ENCODE results near the gene ZNF217.
"Not testable (repeated sequence)": the region's sequence is repeated elsewhere in the genome, so short reads cannot be mapped to it uniquely, and the experiment has no call there.

The ZNF217 gene

GRCh38 chr20:53587157-53587703, 6.4 kb downstream of the ZNF217 start:
- H3K36me3 Mint-ChIP-seq = peaks cover 49% of the 10 kb centered on the region
- H3K4me3 Mint-ChIP-seq = peak overlapping the region; percentile 65
- CTCF ChIA-PET, H3K9me3 Mint-ChIP-seq, H3K27me3 Mint-ChIP-seq, DNase-seq: not testable (repeated sequence)
- H3K4me1 Mint-ChIP-seq = peaks cover 68% of the 10 kb centered on the region
- peak overlapping the region; percentile 86 for H3K27ac Mint-ChIP-seq

GRCh38 chr20:53586640-53587039, 7.0 kb downstream of the ZNF217 start:
- Mint-ChIP-seq H3K4me1 (peaks cover 73% of the 10 kb centered on the region), H3K36me3 (peaks cover 51% of the 10 kb centered on the region), H3K27me3 (no peaks in the 10 kb centered on the region), H3K9me3 (no peaks in the 10 kb centered on the region), H3K27ac (peak overlapping the region; percentile 86), H3K4me3 (peak overlapping the region; percentile 65)
- CTCF ChIA-PET = no interaction called here
- DNase-seq = no peak

- Mint-ChIP-seq H3K4me3 (peak overlapping the region; percentile 65), H3K4me1 (peaks cover 80% of the 10 kb centered on the region), H3K27ac (peak overlapping the region; percentile 86), H3K36me3 (peaks cover 51% of the 10 kb centered on the region)
- CTCF ChIA-PET, H3K9me3 Mint-ChIP-seq, H3K27me3 Mint-ChIP-seq, DNase-seq: not testable (repeated sequence)
Measured at GRCh38 chr20:53585910-53586309, 7.7 kb downstream of the ZNF217 start.

GRCh38 chr20:53585004-53585569, 8.6 kb downstream of the ZNF217 start:
- H3K9me3 Mint-ChIP-seq, H3K27me3 Mint-ChIP-seq, DNase-seq, CTCF ChIA-PET: not testable (repeated sequence)
- Mint-ChIP-seq H3K4me1 (peaks cover 87% of the 10 kb centered on the region), H3K27ac (peak overlapping the region; percentile 86), H3K36me3 (peaks cover 57% of the 10 kb centered on the region), H3K4me3 (peak overlapping the region; percentile 65)

- H3K36me3 Mint-ChIP-seq = peaks cover 59% of the 10 kb centered on the region
- peaks cover 88% of the 10 kb centered on the region for H3K4me1 Mint-ChIP-seq
- DNase-seq, H3K9me3 Mint-ChIP-seq, H3K27me3 Mint-ChIP-seq, CTCF ChIA-PET: not testable (repeated sequence)
- H3K4me3 Mint-ChIP-seq = peak overlapping the region; percentile 43
- H3K27ac Mint-ChIP-seq = peak overlapping the region; percentile 42
Measured at GRCh38 chr20:53584550-53584913, 9.1 kb downstream of the ZNF217 start.

GRCh38 chr20:53583660-53584549, 9.7 kb downstream of the ZNF217 start:
- CTCF ChIA-PET = interaction anchor here (0.7 to 1.4 kb wide), 2 partner anchors 124 to 333 kb away, joined by 3 to 4 read pairs; no protein-coding TSS in a partner anchor
- H3K9me3 Mint-ChIP-seq, H3K27me3 Mint-ChIP-seq, DNase-seq: not testable (repeated sequence)
- Mint-ChIP-seq H3K27ac (peak overlapping the region; percentile 77), H3K4me3 (peak overlapping the region; percentile 43), H3K4me1 (peaks cover 88% of the 10 kb centered on the region), H3K36me3 (peaks cover 60% of the 10 kb centered on the region)

- peak; percentile 55 for DNase-seq
- Mint-ChIP-seq H3K27me3 (no peaks in the 10 kb centered on the region), H3K4me3 (peak overlapping the region; percentile 76), H3K4me1 (peaks cover 94% of the 10 kb centered on the region), H3K36me3 (peaks cover 65% of the 10 kb centered on the region), H3K27ac (peak overlapping the region; percentile 95), H3K9me3 (no peaks in the 10 kb centered on the region)
- CTCF ChIA-PET = interaction anchor here (0.7 to 2.1 kb wide), 8 partner anchors 9 to 360 kb away, joined by 3 to 8 read pairs (median 4); no protein-coding TSS in a partner anchor
Measured at GRCh38 chr20:53582574-53583351, 10.9 kb downstream of the ZNF217 start.

- no peaks in the 10 kb centered on the region for H3K27me3 Mint-ChIP-seq
- peaks cover 71% of the 10 kb centered on the region for H3K36me3 Mint-ChIP-seq
- DNase-seq = no peak
- peak overlapping the region; percentile 95 for H3K27ac Mint-ChIP-seq
- peaks cover 97% of the 10 kb centered on the region for H3K4me1 Mint-ChIP-seq
- CTCF ChIA-PET = interaction anchor here (0.7 to 2.1 kb wide), 6 partner anchors 10 to 360 kb away, joined by 3 to 8 read pairs (median 4); no protein-coding TSS in a partner anchor
- peak overlapping the region; percentile 76 for H3K4me3 Mint-ChIP-seq
- no peaks in the 10 kb centered on the region for H3K9me3 Mint-ChIP-seq
Measured at GRCh38 chr20:53582251-53582570, 11.4 kb downstream of the ZNF217 start.

GRCh38 chr20:53581444-53582250, 12.0 kb downstream of the ZNF217 start:
- peaks cover 96% of the 10 kb centered on the region for H3K4me1 Mint-ChIP-seq
- peak overlapping the region; percentile 76 for H3K4me3 Mint-ChIP-seq
- peak overlapping the region; percentile 95 for H3K27ac Mint-ChIP-seq
- peaks cover 75% of the 10 kb centered on the region for H3K36me3 Mint-ChIP-seq
- DNase-seq = peak; percentile 61
- CTCF ChIA-PET = interaction anchor here (1.1 to 2.5 kb wide), 7 partner anchors 10 to 361 kb away, joined by 3 to 8 read pairs (median 5); no protein-coding TSS in a partner anchor
- H3K27me3 Mint-ChIP-seq = no peaks in the 10 kb centered on the region
- no peaks in the 10 kb centered on the region for H3K9me3 Mint-ChIP-seq

GRCh38 chr20:53580376-53581111, 13.1 kb downstream of the ZNF217 start:
- H3K9me3 Mint-ChIP-seq = no peaks in the 10 kb centered on the region
- peaks cover 75% of the 10 kb centered on the region for H3K36me3 Mint-ChIP-seq
- H3K27ac Mint-ChIP-seq = peak overlapping the region; percentile 95
- peaks cover 96% of the 10 kb centered on the region for H3K4me1 Mint-ChIP-seq
- peak overlapping the region; percentile 76 for H3K4me3 Mint-ChIP-seq
- no peak for DNase-seq
- H3K27me3 Mint-ChIP-seq = no peaks in the 10 kb centered on the region
- CTCF ChIA-PET = interaction anchor here (1.1 to 3.4 kb wide), 15 partner anchors 29 to 361 kb away, joined by 3 to 29 read pairs (median 6); no protein-coding TSS in a partner anchor

GRCh38 chr20:53579581-53580375, 13.9 kb downstream of the ZNF217 start:
- DNase-seq = peak; percentile 41
- H3K4me1 Mint-ChIP-seq = peaks cover 97% of the 10 kb centered on the region
- no peaks in the 10 kb centered on the region for H3K9me3 Mint-ChIP-seq
- CTCF ChIA-PET = interaction anchor here (0.5 to 3.4 kb wide), 21 partner anchors 9 to 362 kb away, joined by 3 to 29 read pairs (median 4); no protein-coding TSS in a partner anchor
- no peaks in the 10 kb centered on the region for H3K27me3 Mint-ChIP-seq
- H3K4me3 Mint-ChIP-seq = peak overlapping the region; percentile 76
- peak overlapping the region; percentile 95 for H3K27ac Mint-ChIP-seq
- peaks cover 78% of the 10 kb centered on the region for H3K36me3 Mint-ChIP-seq

GRCh38 chr20:53579266-53579580, 14.4 kb downstream of the ZNF217 start:
- CTCF ChIA-PET = interaction anchor here (0.5 to 3.4 kb wide), 19 partner anchors 10 to 363 kb away, joined by 3 to 29 read pairs (median 4); no protein-coding TSS in a partner anchor
- Mint-ChIP-seq H3K36me3 (peaks cover 83% of the 10 kb centered on the region), H3K27ac (peak overlapping the region; percentile 95), H3K9me3 (no peaks in the 10 kb centered on the region), H3K4me1 (peaks cover 97% of the 10 kb centered on the region), H3K4me3 (peak overlapping the region; percentile 76), H3K27me3 (no peaks in the 10 kb centered on the region)
- DNase-seq = no peak

Data from activated naive CD4-positive, alpha-beta T cell treated with anti-CD3 and anti-CD28 coated beads, Interleukin-2, amount 10 ng/mL, durations not matched to agents 7 days and 5 days (primary cell).